NCI-H2196 treated with DMSO at 0.1 percent for 48 hours (cell line): Measurements from ENCODE around the gene SLAMF9.

Experiments
- DNase-seq: peaks from one replicate; lab custom pipeline; 2025; ENCODE audit not compliant: unreplicated experiment; lab: John Stamatoyannopoulos, UW

Gene SLAMF9

DNA sequence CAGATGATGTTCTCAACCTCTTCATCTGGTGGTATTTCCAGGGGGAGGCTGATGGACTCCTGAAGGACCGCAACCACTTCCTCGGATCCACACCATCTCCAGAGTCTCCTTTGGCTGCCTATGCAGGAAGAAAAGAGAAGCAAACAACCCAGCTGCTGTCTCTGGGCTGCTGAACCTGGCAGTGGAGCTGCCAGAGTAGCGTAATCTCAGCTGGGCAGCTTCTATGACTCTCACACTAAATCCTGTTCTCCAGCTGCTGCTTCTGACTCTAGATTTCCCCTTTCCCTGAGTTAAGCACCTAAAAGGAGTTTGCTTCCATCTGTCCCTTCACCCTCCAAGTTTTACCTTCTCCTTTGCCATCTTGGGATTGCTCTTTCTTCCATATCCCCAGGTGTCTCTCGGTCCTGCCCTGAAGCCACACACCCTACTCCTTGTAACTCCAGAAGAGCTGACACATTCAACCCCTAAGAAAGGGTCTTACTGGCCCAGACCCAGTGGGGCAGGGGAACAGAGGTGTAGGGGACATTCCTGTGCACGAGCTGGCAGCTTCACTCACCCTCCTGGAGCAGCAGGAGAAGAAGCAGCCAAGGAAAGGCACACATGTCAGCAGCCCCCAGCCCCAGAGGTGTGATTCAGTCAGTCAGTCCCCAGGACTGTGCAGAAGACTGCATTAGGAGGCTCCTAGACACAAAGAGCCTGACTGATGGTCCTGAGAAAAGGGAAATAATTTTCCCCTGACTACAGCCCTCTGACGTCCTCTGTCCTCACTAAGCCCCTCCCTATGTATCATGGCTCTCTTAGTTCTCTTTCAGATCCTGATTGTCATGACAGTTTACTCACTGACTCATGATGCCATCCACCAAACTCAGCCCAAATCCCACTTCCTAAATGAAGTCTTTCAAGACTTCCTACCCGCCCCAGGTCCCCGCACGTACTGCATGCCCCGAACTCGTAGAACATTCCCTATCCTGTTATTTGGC is at the start of gene SLAMF9:
SLAMF9 (minus strand) TSS at position 702 of the 980 bp plus-strand sequence; CDS start at position 602, 100 bp downstream.
- DNase-seq = no peak

DNA sequence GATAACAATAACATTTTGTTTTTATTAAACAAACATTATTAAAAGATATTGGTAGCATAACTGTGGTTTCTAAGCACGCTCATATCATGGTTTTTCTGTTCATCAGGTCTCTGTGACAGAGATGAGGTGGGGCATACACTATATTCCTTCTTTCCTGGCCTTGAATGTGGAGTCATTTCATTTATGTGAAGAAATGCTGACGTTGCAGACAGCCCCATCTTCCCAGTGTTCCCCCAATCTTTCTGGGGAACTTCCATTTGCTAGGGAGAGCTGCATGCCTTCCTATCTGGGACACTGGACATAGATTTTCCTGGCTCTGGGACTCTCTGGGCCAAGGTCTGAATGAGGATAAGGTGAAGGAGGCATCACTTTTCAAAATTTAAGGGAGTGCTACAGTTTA is 47.4 kb upstream of the SLAMF9 start:
- no peak for DNase-seq

DNA sequence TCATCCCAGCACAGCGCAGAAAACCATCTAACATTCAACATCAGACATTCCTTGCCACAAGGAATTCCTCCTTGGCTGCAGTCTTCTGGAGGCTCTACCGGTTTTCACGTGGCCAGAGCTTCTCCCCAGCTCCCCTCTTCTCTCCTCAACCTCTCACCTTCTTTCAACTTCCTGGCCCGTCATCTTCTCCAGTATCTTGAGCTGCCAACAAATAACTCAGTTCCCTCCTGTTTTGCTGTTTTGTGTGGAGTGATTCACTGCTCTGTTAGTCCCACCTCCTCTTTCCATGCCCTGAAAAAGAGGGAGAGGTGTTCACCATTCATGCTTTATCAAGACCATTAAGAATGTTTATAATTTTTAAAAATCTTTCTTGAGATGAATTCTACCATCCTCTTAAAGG is 45.2 kb upstream of the SLAMF9 start:
- DNase-seq = no peak

DNA sequence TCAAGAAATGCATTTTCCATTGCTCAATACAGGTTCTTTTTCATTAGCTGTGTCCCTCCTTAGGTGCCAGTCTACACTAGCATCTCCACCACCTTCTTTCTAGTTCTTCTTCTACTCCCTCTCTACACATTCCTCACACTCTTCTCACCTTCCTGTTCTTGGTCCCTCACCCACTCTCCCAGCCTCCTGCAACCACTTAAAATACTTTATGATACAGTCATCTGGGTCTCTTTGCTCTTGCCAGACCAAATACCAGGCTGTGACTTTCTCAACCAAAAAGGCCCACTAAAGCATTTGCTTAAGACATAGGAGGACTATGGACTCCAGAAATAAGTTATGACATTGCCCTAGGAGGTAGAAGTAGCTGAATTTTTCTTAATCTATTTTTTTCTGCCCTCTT is 42.6 kb upstream of the SLAMF9 start:
- no peak for DNase-seq

DNA sequence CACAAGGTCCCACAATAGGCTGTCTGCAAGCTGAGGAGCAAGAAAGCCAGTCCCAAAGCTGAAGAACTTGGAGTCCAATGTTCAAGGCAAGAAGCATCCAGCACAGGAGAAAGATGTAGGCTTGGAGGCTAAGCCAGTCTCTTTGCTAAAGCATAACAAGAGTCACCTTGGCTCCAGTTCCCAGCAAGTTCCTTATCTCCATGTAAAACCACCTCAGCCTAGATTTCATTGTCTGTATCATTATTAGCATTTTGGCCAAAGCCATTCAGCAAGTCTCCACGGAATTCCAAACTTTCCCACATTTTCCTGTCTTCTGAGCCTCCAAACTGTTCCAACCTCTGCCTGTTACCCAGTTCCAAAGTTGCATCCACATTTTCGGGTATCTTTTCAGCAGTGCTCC is 40.9 kb upstream of the SLAMF9 start:
- no peak for DNase-seq

DNA sequence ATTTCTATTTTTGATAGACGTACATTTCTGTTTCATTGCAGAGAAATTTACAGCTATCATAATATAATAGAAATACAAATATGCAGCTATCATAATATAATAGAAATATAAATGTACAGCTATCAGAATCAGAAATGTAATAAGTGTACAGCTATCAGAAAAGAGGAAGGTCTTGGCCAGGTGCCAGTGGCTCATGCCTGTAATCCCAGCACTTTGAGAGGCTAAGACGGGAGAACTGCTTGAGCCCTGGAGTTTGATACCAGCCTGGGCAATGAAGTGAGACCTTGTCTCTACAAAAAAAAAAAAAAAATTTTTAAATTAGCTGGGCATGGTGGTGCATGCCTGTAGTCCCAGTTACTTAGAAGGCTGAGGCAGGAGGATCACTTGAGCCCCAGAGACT is 39.9 kb upstream of the SLAMF9 start:
- DNase-seq = no peak

DNA sequence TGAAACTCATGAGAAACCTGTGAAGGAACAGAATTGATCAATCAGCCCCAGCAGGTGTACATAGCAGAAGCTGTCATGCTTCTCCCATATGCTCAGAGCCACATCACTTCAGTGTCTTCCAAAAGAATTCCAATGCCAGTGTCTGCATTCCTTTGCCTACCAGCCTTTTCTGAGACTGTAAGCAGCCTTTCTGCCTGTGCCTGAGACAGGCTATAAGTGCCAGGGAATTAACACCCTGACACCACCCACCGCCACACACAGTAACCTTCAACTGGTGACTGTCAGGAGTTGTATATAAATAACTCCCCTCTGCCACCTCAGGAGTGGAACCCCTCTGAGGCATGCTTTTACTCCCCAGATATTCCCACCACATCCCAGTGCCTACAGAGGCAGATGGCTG is 38.1 kb upstream of the SLAMF9 start:
- DNase-seq = no peak

DNA sequence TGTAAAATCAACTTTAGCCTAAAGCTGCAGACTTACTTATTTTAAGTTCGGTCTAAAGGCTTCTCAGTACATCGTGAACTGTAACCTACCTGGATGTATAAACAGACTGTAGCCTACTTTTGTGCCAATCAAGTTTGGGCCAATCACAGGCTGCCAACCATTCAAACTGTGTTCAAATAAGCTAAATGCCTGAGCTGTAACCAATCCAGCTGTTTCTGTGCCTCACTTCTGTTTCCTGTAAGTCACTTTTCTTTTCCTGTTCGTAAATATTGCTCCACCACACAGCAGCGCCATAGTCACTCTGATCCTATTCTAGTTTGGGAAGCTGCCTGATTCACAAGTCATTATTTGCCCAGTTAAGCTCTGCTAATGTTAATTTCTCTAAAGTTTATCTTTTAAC is 37.5 kb upstream of the SLAMF9 start:
- DNase-seq = no peak

DNA sequence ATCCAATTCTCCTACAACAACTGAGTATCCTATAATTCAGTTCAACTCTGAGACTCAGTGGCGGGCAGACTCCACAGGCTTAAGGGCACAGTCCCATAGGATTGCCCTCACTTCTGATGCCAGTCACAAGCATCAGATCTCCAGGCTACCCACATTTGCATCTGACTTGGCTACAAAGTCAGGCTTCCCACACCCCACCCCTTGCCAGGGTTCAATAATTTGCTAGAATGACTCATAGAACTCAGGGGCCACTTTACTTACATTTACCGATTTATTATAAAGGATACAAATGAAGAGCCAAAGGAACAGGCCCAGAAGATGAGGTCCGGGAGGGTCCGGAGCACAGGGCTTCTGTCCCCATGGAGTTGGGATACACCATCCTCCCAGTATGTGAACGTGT is 36.0 kb upstream of the SLAMF9 start:
- no peak for DNase-seq

DNA sequence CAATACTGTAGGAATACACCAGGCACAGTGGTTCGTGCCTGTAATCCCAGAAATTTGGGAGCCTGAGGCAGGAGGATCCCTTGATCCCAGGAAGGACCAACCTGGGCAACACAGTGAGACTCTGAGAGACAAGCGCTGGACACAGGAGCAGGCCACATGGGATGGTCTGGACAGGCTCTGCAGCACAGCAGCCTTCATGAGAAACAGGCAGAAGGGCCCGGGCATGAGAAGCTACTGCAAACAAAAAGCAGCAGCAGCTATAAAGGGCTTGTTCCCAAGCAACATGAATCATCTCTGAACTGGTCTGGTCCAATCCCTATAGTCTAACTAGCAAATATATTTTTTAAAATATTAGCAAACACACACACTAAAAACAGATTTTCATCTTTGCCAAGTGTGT is 35.5 kb upstream of the SLAMF9 start:
- no peak for DNase-seq

DNA sequence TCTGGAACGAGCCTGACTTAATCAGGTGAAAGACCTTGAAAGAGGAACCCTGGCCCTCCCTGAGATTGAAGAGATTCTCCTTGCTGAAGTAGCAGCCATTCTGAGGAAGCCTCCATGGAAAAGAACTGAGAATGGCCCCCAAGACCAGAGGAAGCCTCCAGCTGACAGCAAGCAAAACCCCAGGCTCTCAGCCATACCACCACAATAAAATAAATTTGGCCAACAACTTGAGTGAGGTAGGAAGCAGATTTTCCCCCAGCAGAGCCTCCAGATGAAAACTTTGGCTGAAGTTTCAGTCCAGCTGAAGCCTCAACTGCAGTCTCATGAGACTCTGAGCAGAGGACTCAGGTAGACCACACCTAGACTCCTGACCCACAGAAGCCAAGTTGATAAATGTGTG is 34.0 kb upstream of the SLAMF9 start:
- DNase-seq = no peak

DNA sequence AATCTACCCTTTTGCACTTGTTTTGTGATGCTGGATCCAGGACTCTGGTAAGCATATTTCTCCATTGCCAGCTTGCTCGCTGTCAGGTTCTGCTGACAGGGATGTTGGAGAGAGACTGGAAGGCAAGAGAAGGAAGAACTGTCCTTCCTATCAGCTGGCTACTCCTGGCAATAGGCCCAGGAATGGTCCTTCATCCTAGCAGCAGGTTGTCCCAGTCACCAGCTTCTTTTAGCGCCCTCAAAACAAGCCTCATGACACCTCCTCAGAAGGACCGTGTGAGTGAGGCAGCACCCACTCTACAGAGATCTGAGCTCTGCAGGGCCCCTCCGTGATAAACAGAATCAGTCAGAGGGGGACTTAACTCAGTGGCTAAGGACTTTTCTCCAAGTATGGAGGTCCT is 33.1 kb upstream of the SLAMF9 start:
- no peak for DNase-seq

DNA sequence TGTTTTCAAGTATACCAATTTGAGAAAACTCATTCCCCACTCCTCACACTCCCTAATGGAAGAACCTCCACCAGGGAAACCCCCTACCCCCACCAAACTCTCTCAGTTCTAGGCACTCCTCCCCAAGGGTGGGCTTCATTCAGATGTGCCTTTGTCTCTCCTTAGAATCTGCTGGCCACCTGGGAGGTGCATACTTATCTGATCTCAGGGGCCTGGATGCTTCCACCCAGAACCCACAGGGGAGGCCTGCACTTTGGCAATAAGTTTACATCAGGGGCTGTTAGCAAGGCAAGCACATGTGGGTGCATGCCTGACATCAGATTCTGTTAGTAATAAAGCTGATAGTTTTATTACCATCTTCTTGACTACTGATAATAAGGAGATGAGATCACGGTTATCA is 32.5 kb upstream of the SLAMF9 start:
- no peak for DNase-seq

DNA sequence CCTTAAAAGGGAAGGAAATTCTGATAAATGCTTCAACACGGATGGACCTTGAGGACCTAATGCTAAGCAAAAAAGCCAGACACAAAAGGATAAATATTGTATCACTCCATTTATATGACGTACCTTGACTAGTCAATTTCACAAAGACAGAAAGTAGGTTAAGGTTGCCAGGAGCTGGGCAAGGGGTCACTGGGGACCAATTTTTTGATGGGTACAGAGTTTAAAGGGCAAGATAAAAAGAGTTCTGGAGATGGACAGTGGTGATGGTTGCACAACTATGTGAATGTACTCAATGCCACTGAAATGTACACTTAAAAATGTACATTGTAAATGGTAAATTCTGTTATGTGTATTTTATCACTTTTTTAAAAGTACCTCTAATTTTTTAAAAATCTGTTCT is 32.1 kb upstream of the SLAMF9 start:
- no peak for DNase-seq

DNA sequence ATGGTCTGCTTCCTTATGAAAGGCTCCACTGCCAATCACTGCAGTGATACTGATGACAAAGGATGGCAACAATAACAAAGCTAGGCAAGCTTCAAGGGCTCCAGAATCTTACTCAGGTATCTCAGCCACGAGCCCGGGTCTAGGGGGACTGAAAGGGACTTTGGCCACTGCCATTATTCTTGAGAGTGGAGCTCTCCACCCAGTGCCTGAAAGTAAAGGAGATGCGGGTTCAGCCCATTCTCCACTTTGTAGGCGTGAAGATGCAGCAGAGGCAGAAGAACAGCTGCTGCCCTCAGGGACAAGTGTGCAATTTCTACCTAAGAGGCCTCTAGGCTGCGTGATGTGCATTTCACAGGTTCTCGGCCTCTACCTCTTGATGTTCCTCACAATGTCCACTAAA is 31.4 kb upstream of the SLAMF9 start:
- no peak for DNase-seq

DNA sequence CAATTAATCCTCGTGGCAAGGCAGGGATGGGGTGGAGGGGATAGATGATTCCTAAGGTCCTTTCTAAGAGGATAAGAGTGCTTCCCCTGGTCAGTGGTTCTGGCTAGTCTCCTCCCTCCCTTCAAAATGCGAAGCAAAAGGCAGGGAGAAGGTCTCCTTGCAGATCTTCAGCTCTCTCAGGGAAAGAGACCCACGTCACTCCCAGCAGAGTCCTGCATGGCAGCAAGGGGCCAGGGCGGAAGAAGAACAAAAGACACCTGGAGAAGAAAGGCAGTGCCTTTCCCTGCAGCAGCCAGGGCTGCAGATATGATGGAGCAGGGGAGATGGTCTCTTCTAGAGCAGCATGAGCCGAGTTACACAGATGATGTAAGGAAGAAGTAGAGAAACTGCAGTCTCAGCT is 29.6 kb upstream of the SLAMF9 start:
- DNase-seq = no peak

DNA sequence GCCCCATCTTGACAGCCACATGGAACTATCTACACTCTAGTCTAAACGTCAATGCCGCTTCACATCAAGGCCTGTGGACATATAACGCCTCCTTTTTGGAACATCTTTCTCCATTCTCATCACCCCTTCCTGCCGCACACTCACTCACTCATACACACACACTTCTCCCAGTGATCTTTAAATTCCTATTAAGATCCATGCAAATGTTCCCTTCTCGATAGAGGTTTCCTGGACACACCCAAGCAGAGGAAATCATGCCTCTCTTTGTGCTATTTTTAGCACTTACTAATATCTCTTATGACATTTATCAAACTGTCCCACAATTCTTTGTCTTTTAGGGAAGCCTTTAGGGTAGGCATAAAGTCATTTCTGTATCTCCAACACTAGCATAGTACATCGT is 28.2 kb upstream of the SLAMF9 start:
- no peak for DNase-seq

DNA sequence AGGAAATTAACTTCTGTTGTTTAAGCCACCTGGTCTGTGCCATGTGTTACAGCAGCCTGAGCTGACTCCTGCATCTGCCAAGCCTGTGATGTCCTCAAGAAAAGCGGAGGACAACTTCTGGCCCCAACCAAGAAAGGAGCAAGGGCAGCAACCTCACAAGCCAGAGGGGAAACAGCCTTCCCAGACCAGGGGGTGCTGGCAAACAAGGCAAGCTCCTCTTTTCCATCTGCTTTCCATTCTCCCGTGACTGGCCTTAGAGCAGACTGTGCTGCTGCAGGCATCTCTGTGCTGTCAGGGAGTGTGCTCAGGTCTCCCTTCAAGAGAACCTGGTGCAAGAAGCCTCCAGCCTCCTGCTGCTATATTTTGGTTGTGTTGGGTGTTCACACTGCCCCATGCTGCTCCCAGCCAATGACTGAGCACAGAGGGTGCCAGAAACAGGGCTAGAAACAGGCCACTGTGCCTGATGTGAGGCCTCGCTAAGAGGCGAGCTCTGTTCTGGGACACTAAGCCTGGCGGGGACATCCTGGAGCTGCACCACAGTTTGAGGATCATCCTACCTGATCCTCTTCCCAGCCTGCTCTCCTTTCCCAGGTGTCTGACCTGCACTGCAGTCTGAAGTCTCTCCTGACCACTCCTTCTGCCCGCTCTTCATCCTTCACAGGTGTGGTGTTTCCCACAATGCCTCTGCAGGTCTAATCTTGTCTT is 27.5 kb upstream of the SLAMF9 start:
- DNase-seq = no peak

DNA sequence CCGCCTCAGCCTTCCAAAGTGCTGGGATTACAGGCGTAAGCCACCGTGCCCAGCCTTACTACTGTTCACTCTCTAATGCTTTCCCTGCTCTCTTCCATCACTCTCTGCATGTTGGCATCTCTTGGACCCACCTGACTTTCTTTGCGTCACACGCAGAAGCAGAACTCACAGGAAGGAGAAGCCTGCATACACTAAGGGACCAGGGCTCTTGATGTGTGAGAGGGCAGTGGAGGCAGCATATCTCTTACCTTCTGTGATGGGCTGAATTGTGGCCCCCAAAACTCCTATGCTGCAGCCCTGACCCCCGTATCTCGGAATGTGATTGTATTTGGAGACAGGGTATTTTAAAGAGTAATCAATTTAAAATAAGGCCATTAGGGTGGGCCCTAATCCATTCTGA is 26.7 kb upstream of the SLAMF9 start:
- no peak for DNase-seq

DNA sequence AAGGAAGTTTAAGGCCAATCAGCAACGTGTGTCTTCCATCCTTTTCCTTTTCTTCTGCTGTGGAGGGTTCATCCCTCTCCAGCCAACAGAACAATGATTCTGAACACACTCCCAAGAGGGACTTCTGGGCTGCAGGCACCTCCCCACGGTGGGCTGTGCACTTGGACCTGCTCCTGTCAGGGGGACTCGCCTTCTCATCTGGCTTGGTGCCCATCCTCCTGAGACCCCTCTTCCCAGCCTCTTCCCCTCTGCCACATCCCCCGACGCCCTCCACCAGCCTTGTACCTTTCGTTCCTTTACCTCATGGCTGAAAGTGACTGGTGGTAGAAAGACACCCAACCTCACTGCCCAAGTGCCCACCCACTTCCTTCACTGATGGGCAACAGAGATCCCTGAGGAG is 26.0 kb upstream of the SLAMF9 start:
- no peak for DNase-seq

DNA sequence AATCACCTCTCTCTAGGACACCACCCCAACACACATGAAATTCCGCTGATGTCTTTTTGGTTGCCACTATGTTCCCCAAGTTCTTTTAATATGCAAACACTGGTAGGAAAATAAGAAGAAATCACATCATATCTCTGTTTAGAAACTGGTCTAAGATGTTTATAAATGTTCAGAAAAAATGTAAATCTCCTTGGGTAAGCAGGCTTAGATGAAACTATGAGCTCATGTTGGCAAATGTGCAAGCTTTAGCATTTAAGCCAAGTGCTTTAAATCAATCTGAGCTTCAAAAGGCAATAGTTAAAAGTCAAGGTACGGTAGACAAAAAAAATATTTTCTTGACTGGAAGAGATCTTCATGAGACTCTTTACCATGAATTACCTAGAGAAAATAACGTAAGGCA is 25.2 kb upstream of the SLAMF9 start:
- DNase-seq = no peak

DNA sequence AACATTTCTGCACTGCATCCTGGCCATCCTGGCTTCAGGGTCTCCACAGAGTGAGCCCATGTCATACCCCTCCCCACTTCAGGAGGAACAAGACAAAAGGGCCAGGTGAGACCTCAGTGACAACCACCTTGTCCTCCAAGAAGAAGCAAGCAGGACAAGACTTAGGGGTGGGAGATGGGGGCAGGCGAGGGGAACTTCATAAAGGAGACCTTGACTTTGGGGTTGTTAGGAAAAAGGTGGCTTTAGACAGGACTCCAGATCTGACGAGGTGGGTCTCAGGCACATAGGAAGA is 24.0 kb upstream of the SLAMF9 start:
- no peak for DNase-seq
